Measurements from ENCODE around the gene KIF26B.
"Not testable (repeated sequence)": the region's sequence is repeated elsewhere in the genome, so short reads cannot be mapped to it uniquely, and the experiment has no call there.

Gene KIF26B

GRCh38 chr1:245715291-245715701, 560.5 kb downstream of the KIF26B start:
- no peak for DNase-seq (ENCODE audit: low read depth in 1 of 2, low spot score in 1 of 2)

DNA sequence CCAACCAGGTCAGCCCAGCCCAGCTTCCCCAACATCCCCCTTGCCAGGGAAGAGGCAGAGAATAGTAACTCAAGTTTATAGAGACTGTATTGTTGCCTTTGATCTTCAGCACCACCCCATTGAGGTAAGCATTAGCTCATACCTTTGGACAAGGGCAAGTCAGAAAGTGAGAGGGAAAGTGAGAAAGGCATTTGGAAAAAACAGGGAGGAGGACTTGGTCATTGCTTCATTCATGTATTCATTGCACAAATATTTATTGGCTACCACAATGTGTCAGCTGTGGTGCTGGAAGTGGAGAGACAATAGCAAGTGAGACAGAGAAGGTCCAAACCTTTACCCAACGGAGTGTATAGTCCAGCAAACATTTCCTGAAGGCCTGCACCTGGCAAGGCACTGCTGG, 561.2 kb downstream of the KIF26B start:
- no peak for DNase-seq (ENCODE audit: low read depth in 1 of 2, low spot score in 1 of 2)

GRCh38 chr1:245716561-245716960, 561.8 kb downstream of the KIF26B start:
- no peak for DNase-seq (ENCODE audit: low read depth in 1 of 2, low spot score in 1 of 2)

DNA sequence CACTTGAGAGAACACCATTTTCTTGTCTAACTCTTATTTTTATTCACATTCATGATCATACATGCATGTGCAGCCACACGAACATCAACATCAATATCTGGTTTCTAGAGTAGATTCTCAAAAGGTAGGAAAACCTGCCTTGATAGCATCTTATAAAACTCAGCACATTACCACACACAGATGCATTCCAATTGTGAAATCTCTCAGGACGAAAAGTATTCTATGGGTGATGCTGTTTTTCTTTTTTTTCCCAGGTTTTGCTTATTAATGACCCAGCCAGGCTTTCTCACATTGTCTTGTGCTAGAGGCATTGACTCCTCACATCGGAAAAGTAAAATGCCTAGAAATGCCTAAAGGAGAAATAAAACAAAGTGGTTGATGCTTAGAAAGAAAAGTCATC, 562.8 kb downstream of the KIF26B start:
- no peak for DNase-seq (ENCODE audit: low read depth in 1 of 2, low spot score in 1 of 2)

- DNase-seq (ENCODE audit: low read depth in 1 of 2, low spot score in 1 of 2): no peak
Measured at GRCh38 chr1:245718123-245718522, 563.3 kb downstream of the KIF26B start.

DNA sequence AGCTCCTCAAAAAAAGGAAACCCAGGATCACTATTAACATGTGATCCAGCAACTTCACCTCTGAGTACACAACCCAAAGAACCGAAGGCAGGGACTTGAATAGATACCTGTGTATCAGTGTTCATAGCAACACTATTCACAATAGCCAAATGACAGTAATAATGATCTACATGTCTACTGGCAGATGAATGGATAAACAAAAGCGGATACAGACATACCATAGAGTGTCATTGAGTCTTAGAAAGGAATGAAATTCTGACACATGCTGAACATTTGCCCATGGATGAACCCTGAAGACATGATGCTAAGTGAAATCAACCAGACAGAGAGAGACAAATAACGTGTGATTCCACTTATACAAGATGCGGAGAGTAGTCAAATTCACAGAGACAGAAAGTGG, 564.2 kb downstream of the KIF26B start:
- no peak for DNase-seq (ENCODE audit: low read depth in 1 of 2, low spot score in 1 of 2)

- DNase-seq (ENCODE audit: low read depth in 1 of 2, low spot score in 1 of 2): no peak
Measured at GRCh38 chr1:245721488-245721887, 566.7 kb downstream of the KIF26B start.

GRCh38 chr1:245728035-245728434, 573.2 kb downstream of the KIF26B start:
- not testable (repeated sequence) for DNase-seq (ENCODE audit: low read depth in 1 of 2, low spot score in 1 of 2)

DNA sequence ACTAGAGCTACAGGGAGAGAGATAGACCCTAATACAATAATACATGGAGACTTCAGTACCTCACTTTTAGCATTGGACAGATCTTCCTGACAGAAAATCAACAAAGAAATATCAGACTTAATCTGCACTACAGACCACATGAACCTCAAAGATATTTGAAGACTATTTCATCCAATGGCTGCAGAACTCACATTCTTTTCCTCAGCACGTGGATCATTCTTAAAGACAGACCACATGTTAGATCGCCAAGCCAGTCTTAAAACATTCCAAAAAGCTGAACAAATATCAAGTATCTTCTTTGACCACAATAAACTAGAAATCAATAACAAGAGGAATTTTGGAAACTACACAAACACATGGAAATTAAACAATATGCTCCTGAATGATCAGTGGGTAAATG, 576.0 kb downstream of the KIF26B start:
- no peak for DNase-seq (ENCODE audit: low read depth in 1 of 2, low spot score in 1 of 2)

- not testable (repeated sequence) for DNase-seq (ENCODE audit: low read depth in 1 of 2, low spot score in 1 of 2)
Measured at GRCh38 chr1:245740336-245740735, 585.6 kb downstream of the KIF26B start.

DNA sequence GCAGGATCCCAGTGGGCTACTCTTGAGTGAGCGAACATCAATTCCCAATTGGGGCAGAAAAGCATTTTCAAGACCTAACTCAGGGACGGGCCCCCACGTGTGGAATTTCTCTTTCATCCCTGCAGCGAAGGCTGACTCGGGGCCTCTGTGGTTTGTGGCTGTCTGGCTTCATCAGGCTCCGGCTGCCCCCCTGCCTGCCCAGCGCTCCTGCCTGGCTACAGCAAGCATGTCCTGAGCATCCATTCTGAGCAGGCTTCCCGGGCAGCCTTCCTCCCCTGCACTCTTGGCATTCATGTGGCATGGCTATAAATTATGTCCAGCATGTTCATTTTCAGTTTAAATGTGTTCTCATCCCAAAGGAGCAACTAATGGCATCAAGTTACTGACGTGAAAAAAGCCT, 588.1 kb downstream of the KIF26B start:
- no peak for DNase-seq (ENCODE audit: low read depth in 1 of 2, low spot score in 1 of 2)

GRCh38 chr1:245748240-245748639, 593.5 kb downstream of the KIF26B start:
- DNase-seq (ENCODE audit: low read depth in 1 of 2, low spot score in 1 of 2): no peak

DNA sequence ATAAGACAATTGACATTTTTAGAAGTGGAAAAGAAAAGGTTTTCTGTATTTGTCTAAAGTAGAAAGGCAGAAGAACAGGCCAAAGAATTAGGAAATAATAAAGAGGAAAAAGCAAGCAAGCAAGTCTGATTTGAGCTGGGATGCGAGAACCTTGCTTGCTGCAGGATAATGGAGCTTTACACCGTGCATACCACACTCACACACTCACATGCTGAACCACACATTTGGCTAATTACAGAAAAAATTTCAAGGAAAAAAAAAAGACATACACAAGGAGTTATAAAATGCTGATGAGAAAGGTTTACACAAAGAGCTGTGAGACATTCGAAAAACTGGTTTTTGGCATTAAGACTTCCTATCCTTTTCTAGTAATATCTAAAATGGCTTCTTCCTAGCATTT, 593.9 kb downstream of the KIF26B start:
- no peak for DNase-seq (ENCODE audit: low read depth in 1 of 2, low spot score in 1 of 2)

DNA sequence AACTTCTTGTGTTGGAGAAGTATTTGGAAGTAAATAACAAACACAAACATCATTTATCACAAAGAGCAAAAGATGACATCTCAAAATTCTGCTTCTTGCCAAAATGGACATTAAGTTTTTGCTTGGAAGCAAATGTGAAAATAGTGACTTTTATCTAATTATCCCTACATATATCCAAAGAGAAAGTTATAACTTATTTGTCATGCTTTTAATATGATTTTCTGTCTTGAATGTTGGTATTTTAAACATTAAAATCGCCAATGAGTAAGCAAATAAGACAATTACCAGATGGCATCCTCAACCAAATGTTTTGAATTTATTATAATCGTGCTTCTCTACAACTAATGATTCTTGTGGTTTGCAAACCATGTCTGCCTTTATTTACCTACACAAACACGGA, 594.3 kb downstream of the KIF26B start:
- no peak for DNase-seq (ENCODE audit: low read depth in 1 of 2, low spot score in 1 of 2)

- no peak for DNase-seq (ENCODE audit: low read depth in 1 of 2, low spot score in 1 of 2)
Measured at GRCh38 chr1:245750261-245750660, 595.5 kb downstream of the KIF26B start.

DNA sequence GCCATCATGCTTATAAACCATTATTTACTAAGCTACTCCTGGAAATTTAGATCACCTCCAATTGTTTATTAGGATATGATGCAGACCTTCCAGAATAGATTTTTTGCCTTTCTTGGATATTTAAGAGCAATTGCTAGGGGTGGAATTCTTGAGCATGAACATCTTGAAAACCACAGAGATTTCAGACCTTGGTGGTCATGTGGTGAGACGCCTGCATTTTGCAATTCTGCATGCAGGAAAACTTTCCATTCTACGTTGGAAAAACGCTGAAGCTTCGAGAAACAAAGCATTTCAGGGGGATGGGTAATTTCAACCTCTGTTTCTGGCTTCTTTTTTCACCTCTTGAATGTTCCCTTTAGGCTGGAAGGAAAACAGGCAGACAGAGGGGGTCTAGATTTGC, 596.3 kb downstream of the KIF26B start:
- DNase-seq (ENCODE audit: low read depth in 1 of 2, low spot score in 1 of 2): no peak

GRCh38 chr1:245751726-245752470, 597.1 kb downstream of the KIF26B start:
- DNase-seq (ENCODE audit: low read depth in 1 of 2, low spot score in 1 of 2): no peak

DNA sequence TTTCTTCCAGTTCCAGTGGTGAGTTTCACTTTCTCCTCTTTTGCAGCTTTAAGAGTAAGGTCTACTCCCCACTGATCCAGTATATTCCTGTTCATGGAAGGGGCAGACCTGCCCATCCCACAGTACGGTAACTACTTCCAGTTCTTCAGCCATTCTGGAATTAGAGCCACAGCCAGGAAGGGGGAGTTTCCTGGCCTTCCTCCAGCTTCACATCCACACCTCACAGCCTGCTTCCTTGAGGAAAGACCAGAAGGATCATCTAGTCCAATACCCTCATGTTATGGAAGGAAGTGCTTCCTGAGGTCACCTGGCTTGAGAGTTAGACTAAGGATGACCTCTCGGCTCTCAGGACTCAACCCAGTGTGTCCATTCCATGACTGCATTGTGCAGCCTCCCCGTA, 597.8 kb downstream of the KIF26B start:
- DNase-seq (ENCODE audit: low read depth in 1 of 2, low spot score in 1 of 2): no peak

DNA sequence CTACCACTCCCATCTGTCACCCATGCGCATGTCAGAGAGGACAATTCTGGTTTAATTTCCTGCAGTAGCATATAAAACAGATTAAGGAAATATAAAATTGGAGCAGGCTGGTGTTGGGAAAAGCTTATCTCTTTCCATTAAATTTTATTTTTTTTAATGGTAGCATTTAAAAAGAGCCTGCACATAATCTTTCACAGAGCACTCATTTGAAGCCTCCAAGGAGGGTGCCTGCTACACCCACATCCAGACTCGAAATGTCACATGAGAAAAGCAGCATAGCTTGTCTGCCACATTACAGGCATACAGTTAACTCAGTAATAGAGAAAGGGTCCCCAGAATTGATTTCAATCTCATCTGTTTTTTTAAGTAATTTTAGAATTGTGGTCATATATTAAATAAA, 599.0 kb downstream of the KIF26B start:
- DNase-seq (ENCODE audit: low read depth in 1 of 2, low spot score in 1 of 2): no peak

DNA sequence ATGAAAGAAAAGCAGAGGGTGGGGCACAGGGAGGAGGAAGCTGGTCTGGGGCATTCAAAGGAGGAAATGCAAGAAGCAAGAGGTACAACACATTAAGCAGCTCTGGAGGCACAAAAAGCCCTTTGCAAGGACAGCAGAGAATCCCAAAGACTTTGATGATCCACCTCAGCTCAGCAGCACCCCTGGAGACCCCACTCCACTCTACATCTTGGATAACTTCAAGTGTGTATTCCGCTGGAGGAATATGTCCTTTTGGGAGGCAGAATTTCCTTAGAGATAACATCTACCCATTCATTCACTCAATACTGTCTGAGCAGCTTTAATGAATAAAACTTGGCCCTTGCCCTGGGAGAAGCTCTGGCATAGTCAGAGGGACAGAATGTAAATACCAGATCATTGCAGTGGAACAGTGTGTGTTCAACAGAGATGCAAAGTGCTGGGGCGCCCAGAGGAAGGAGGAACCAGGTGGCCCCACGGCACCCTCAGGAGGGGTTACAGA, 599.7 kb downstream of the KIF26B start:
- DNase-seq (ENCODE audit: low read depth in 1 of 2, low spot score in 1 of 2): no peak

Measured in activated CD4-positive, alpha-beta T cell treated with anti-CD3 and anti-CD28 coated beads, Interleukin-2, amount 50 U/mL, for 24 hours (primary cell).